Osteoblast (primary cell): ENCODE results near the gene CTNNA2. TPM values are rescaled to one million over a fixed set of nuclear protein-coding genes. Genes with fewer than 3 reads are reported as not detected.

Experiments
- DNase-seq: peaks from one replicate; pipeline ENCODE4 v3.0.0; 2011; ENCODE audit warnings: low spot score, mixed read lengths; ENCODE audit not compliant: insufficient read length; ENCODE audit errors: missing footprints
- H2AFZ ChIP-seq: 2 replicates; pipeline ENCODE4 v1.6.0; 2011; ENCODE audit warnings: mild to moderate bottlenecking, low read length
- H3K27ac ChIP-seq: 2 replicates; pipeline ENCODE4 v1.5.1; 2011; ENCODE audit warnings: mild to moderate bottlenecking, low read depth, low read length, moderate library complexity
- H3K27me3 ChIP-seq: 2 replicates; pipeline ENCODE4 v1.6.0; 2012; ENCODE audit warnings: mild to moderate bottlenecking, control low read depth, inconsistent platforms, low read length, moderate library complexity; ENCODE audit not compliant: insufficient read depth
- H3K36me3 ChIP-seq: 2 replicates; pipeline ENCODE4 v1.5.1; 2011; ENCODE audit warnings: mild to moderate bottlenecking, low read length, control low read depth, moderate library complexity; ENCODE audit not compliant: insufficient read depth
- H3K4me1 ChIP-seq: 2 replicates; pipeline ENCODE4 v1.5.1; 2011; ENCODE audit warnings: mild to moderate bottlenecking, low read length, control low read depth, moderate library complexity; ENCODE audit not compliant: insufficient read depth
- H3K4me2 ChIP-seq: 2 replicates; pipeline ENCODE4 v1.6.0; 2011; ENCODE audit warnings: mild to moderate bottlenecking, low read length; ENCODE audit not compliant: insufficient read depth
- H3K4me3 ChIP-seq: fragments of 200-600 bp; sonication (generic); 3 replicates; pipeline ENCODE4 v1.5.1; 2012; ENCODE audit warnings: mild to moderate bottlenecking, low read length, inconsistent platforms; ENCODE audit not compliant: insufficient read depth
- H3K79me2 ChIP-seq: 2 replicates; pipeline ENCODE4 v1.6.0; 2012; ENCODE audit warnings: mild to moderate bottlenecking, low read length, control low read depth, inconsistent platforms; ENCODE audit not compliant: insufficient read depth
- H3K9me3 ChIP-seq: 2 replicates; pipeline ENCODE4 v1.5.1; 2011; ENCODE audit warnings: low read depth, low read length, control low read depth
- H4K20me1 ChIP-seq: 2 replicates; pipeline ENCODE4 v1.6.0; 2012; ENCODE audit warnings: mild to moderate bottlenecking, low read length, control low read depth; ENCODE audit not compliant: insufficient read depth
- CTCF ChIP-seq: IDR thresholded peaks from 2 replicates; pipeline ENCODE4 v1.5.1; 2011; ENCODE audit warnings: mild to moderate bottlenecking, low read depth, low read length, moderate library complexity; ENCODE audit errors: extremely low read depth
- total RNA-seq: library from RNA; depleted of rRNA; stranded (reverse); fragments of >200 nt; gene quantifications from 2 replicates; pipeline ENCODE4 v1.2.3, GENCODE V29; 2012

The CTNNA2 gene
- total RNA-seq, 1 donor, result not detected

GRCh38 chr2:80370375-80371009 is 857.6 kb downstream of the CTNNA2 start:
- Histone ChIP-seq H3K79me2 (no peaks in the 10 kb centered on the region), H3K4me3 (no peak overlapping the region), H3K9me3 (no peaks in the 10 kb centered on the region), H3K4me2 (no peak overlapping the region), H2AFZ (no peak overlapping the region), H3K27ac (no peak overlapping the region), H3K4me1 (no peaks in the 10 kb centered on the region), H4K20me1 (no peaks in the 10 kb centered on the region), H3K27me3 (no peaks in the 10 kb centered on the region), H3K36me3 (no peaks in the 10 kb centered on the region)
- no peak for DNase-seq
- TF ChIP-seq CTCF, result no peak

DNA sequence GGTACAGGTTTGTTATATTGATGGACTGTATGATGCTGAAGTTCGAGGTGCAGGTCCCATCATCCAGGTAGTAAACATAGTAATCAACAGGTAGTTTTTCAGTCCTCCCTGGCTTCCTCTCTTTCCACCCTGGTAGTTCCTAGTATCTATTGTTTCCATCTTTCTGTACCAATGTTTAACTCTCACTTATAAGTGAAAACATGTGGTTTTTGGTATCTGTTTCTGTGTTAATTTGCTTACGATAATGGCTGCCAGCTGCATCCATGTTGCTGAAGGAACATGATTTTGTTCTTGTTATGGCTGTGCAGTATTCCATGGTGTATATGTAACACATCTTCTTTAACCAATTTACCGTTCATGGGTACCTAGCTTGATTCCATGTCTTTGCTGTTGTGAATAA is 861.3 kb downstream of the CTNNA2 start:
- Histone ChIP-seq H3K4me3 (no peak overlapping the region), H3K79me2 (no peaks in the 10 kb centered on the region), H3K9me3 (no peaks in the 10 kb centered on the region), H2AFZ (no peak overlapping the region), H3K4me1 (no peaks in the 10 kb centered on the region), H3K27ac (no peak overlapping the region), H3K4me2 (no peak overlapping the region), H3K27me3 (no peaks in the 10 kb centered on the region), H3K36me3 (no peaks in the 10 kb centered on the region), H4K20me1 (no peaks in the 10 kb centered on the region)
- no peak for TF ChIP-seq CTCF
- no peak for DNase-seq

- no peaks in the 10 kb centered on the region for H3K79me2 ChIP-seq
- H4K20me1 ChIP-seq, result no peaks in the 10 kb centered on the region
- no peaks in the 10 kb centered on the region for H3K36me3 ChIP-seq
- H3K4me3 ChIP-seq, result no peak overlapping the region
- no peak for DNase-seq
- H3K4me2 ChIP-seq, result no peak overlapping the region
- no peak overlapping the region for H2AFZ ChIP-seq
- no peaks in the 10 kb centered on the region for H3K27me3 ChIP-seq
- no peak overlapping the region for H3K27ac ChIP-seq
- no peaks in the 10 kb centered on the region for H3K4me1 ChIP-seq
- H3K9me3 ChIP-seq, result peaks cover 2% of the 10 kb centered on the region
- no peak for TF ChIP-seq CTCF
Measured at GRCh38 chr2:80377071-80377470, 864.2 kb downstream of the CTNNA2 start.

- H3K36me3 ChIP-seq, result no peaks in the 10 kb centered on the region
- no peak overlapping the region for H3K27ac ChIP-seq
- DNase-seq, result no peak
- no peaks in the 10 kb centered on the region for H3K27me3 ChIP-seq
- H3K4me1 ChIP-seq, result no peaks in the 10 kb centered on the region
- no peaks in the 10 kb centered on the region for H4K20me1 ChIP-seq
- H2AFZ ChIP-seq, result no peak overlapping the region
- no peak overlapping the region for H3K4me2 ChIP-seq
- no peak for TF ChIP-seq CTCF
- H3K9me3 ChIP-seq, result peaks cover 2% of the 10 kb centered on the region
- H3K4me3 ChIP-seq, result no peak overlapping the region
- no peaks in the 10 kb centered on the region for H3K79me2 ChIP-seq
Measured at GRCh38 chr2:80380736-80381135, 867.9 kb downstream of the CTNNA2 start.
